Renal pelvis (tissue), 4 donors: Measurements from ENCODE around the gene LHPP. TPM values are rescaled to one million over a fixed set of nuclear protein-coding genes. Genes with fewer than 3 reads are reported as not detected.
"Not testable (repeated sequence)": the region's sequence is repeated elsewhere in the genome, so short reads cannot be mapped to it uniquely, and the experiment has no call there.

Experiments
- DNase-seq: peaks from one replicate; pipeline ENCODE4 v3.0.0-alpha.2; 2013
- polyA plus RNA-seq, 3 donors: library from polyadenylated mRNA; unstranded; fragments of 120-200 nt; gene quantifications; one replicate each; pipeline ENCODE4 v1.2.1, GENCODE V29; 2013; ENCODE audit not compliant: insufficient read length in 3 of 3

Gene LHPP
- polyA plus RNA-seq, 3 donors, result 19.6 to 26.3 (median 24.2) TPM

GRCh38 chr10:124533266-124533665 lies 71.6 kb downstream of the LHPP start:
- DNase-seq, result no peak

GRCh38 chr10:124534231-124534798 lies 72.7 kb downstream of the LHPP start:
- no peak for DNase-seq

- no peak for DNase-seq
These were observed 73.4 kb downstream of the LHPP start for GRCh38 chr10:124534826-124535601.

- no peak for DNase-seq
These were observed 74.3 kb downstream of the LHPP start for GRCh38 chr10:124535731-124536495.

- no peak for DNase-seq
These were observed 75.0 kb downstream of the LHPP start for GRCh38 chr10:124536496-124537050.

- DNase-seq, result no peak
These were observed 75.6 kb downstream of the LHPP start for GRCh38 chr10:124537166-124537725.

- no peak for DNase-seq
These were observed 76.3 kb downstream of the LHPP start for GRCh38 chr10:124537891-124538290.

GRCh38 chr10:124538706-124539105 lies 77.1 kb downstream of the LHPP start:
- no peak for DNase-seq

GRCh38 chr10:124539935-124540641 lies 78.5 kb downstream of the LHPP start:
- peak; percentile 61 for DNase-seq

GRCh38 chr10:124541076-124541903 lies 79.7 kb downstream of the LHPP start:
- DNase-seq, result no peak

- DNase-seq, result no peak
These were observed 80.7 kb downstream of the LHPP start for GRCh38 chr10:124542336-124542735.

GRCh38 chr10:124543146-124543545 lies 81.5 kb downstream of the LHPP start:
- DNase-seq, result no peak

GRCh38 chr10:124543971-124544370 lies 82.3 kb downstream of the LHPP start:
- DNase-seq, result no peak

- no peak for DNase-seq
These were observed 83.1 kb downstream of the LHPP start for GRCh38 chr10:124544711-124545110.

- no peak for DNase-seq
These were observed 83.9 kb downstream of the LHPP start for GRCh38 chr10:124545351-124546054.

- no peak for DNase-seq
These were observed 84.4 kb downstream of the LHPP start for GRCh38 chr10:124546055-124546369.

- DNase-seq, result no peak
These were observed 85.5 kb downstream of the LHPP start for GRCh38 chr10:124546957-124547646.

- DNase-seq, result no peak
These were observed 86.1 kb downstream of the LHPP start for GRCh38 chr10:124547647-124548168.

- not testable (repeated sequence) for DNase-seq
These were observed 87.5 kb downstream of the LHPP start for GRCh38 chr10:124549171-124549570.
